Articular chondrocyte of knee joint (primary cell): ENCODE results near the gene CCDC7. TPM values are rescaled to one million over a fixed set of nuclear protein-coding genes. Genes with fewer than 3 reads are reported as not detected.

Source experiments
- total RNA-seq: library from RNA; depleted of rRNA; stranded (reverse); fragments of >200 nt; gene quantifications from 2 replicates; pipeline ENCODE4 v1.2.3, GENCODE V29; 2012

The CCDC7 gene
- total RNA-seq: 23.1 and 24.8 TPM in 2 replicates

DNA sequence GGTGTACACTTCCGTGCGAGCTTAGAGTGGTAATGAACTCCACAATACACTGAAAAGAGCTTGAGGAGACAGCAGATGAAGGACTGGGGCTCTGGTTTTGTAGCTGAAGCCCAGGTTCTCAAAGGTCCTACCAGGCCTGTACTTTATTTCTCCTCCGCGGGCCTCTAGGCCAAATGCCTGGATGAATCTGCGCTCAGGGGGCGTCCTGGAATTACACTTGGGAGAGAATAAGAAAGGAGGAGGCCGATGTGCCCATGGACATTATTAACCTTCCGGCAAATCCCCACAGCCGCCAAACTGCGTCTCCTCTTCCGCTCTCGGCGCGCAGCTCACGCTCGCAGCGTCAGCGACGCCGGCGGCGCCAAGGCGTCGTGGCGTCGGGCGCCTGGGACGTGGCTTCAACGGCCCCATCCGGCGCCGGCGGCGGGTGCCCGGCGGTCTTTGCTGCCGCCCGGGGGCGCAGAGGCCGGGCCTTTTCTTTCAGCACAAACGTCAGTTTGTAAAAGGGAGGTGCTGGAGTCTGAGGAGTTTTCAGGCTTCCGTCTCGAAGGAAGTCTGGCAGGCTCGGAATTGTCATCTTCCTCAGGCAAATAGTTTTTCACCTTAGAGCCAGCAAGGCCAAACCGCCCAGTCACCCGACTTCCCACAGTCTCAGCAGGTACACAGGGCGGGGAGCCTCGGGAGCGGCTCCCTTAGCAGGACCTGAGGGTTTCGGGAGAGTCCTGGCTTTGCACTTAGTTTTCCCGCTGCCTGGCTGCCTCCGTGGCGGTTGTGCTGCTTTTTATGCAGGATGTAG lies at the start of gene CCDC7:
Gene CCDC7 (plus strand): TSS at position 401 of the 796 bp plus-strand sequence. CDS start 5,503 bp downstream, outside the sequence.

Other genes starting within 250 kb of the CCDC7 start
- gene EPC1, start 99.0 kb upstream of the CCDC7 start, total RNA-seq: 35.7 and 37.1 TPM in 2 replicates